Muscle layer of colon (tissue), 2 donors: ENCODE results near the gene ABCC8.

ENCODE experiments used
- H3K27ac ChIP-seq: one replicate; pipeline ENCODE4 v1.7.0; 2013; ENCODE audit warnings: low read depth, mild to moderate bottlenecking, low read length, moderate library complexity
- H3K27me3 ChIP-seq, 2 donors: one replicate each; pipeline ENCODE4 v1.7.0; 2013; ENCODE audit warnings: low read length in 2 of 2, mild to moderate bottlenecking in 2 of 2; ENCODE audit not compliant: insufficient read depth in 2 of 2, control insufficient read depth in 1 of 2
- H3K36me3 ChIP-seq: one replicate; pipeline ENCODE4 v1.7.0; 2013; ENCODE audit warnings: mild to moderate bottlenecking, low read length; ENCODE audit not compliant: insufficient read depth
- H3K4me1 ChIP-seq: one replicate; pipeline ENCODE4 v1.7.0; 2013; ENCODE audit warnings: mild to moderate bottlenecking, low read length; ENCODE audit not compliant: insufficient read depth
- H3K4me3 ChIP-seq, 2 donors: one replicate each; pipeline ENCODE4 v1.7.0; 2013; ENCODE audit warnings: low read length in 2 of 2, low read depth in 1 of 2, mild to moderate bottlenecking in 1 of 2, moderate library complexity in 1 of 2
- H3K9ac ChIP-seq: one replicate; pipeline ENCODE4 v1.7.0; 2013; ENCODE audit warnings: low read length
- H3K9me3 ChIP-seq: one replicate; pipeline ENCODE4 v1.7.0; 2013; ENCODE audit warnings: mild to moderate bottlenecking, low read length
- donor health status: abdominal sarcoma.
- donor health status: Adenocarcinoma of cecum.

Gene ABCC8

DNA sequence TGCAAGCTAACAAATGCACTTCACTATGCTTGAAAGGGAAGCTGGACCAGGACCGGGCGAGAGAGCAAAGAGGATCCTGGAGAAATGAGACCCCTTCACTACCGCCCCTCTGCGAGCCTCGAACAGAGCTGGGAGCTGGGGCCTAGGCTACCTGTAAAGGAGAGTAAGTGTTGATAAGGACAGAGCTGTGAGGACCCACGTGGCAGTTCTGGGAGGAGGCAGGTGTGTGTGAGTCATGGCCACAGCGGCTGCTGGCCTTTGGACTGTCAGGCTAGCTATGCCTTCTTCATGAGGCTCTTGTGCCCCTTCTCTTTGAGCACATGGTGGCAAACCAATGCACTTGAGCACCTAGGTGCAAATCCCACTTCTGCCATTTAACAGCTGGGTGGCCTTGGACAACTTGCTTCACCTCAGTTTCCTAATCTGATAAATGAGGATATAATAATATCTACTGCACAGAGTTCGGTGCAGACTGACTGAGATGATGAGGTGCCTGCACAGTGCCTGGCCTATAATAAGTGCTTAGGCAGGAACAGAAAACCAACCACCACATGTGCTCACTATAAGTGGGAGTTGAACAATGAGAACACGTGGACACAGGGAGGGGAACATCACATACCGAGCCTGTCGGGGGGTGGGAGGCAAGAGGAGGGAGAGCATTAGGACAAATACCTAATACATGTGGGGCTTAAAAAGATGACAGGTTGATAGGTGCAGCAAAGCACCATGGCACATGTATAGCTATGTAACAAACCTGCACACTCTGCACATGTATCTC, 52.9 kb downstream of the ABCC8 start:
- H3K4me1 ChIP-seq: no peaks in the 10 kb centered on the region
- no peaks in the 10 kb centered on the region for H3K9me3 ChIP-seq
- no peak overlapping the region for H3K27ac ChIP-seq
- no peaks in the 10 kb centered on the region for H3K36me3 ChIP-seq
- H3K27me3 ChIP-seq: no peaks in the 10 kb centered on the region
- no peak overlapping the region for H3K9ac ChIP-seq
- H3K4me3 ChIP-seq: no peak overlapping the region

DNA sequence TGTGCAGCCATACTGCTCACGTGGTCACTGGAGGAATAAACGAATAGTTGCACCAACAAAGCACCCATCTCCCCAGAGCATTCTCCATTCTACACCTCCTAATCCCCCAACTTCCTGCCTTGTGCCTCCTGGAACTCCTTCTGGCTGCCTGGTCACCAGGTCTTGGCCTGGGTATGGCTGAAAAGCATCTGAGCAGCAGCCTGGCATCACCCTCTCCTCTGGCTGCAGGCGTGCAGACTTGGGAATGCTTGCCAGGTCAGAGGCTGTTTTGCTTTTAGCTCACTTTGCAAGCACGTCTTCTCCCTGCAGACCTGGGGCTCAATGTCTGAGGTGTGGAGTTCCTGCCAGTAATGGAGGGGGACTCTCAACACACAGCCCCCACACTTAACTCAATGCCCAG, 54.9 kb downstream of the ABCC8 start:
- Histone ChIP-seq H3K27ac (no peak overlapping the region), H3K4me3 (no peak overlapping the region), H3K9me3 (no peaks in the 10 kb centered on the region), H3K4me1 (no peaks in the 10 kb centered on the region), H3K36me3 (no peaks in the 10 kb centered on the region), H3K27me3 (peaks cover 0 to 3% of the 10 kb centered on the region in 2 donors), H3K9ac (no peak overlapping the region)

DNA sequence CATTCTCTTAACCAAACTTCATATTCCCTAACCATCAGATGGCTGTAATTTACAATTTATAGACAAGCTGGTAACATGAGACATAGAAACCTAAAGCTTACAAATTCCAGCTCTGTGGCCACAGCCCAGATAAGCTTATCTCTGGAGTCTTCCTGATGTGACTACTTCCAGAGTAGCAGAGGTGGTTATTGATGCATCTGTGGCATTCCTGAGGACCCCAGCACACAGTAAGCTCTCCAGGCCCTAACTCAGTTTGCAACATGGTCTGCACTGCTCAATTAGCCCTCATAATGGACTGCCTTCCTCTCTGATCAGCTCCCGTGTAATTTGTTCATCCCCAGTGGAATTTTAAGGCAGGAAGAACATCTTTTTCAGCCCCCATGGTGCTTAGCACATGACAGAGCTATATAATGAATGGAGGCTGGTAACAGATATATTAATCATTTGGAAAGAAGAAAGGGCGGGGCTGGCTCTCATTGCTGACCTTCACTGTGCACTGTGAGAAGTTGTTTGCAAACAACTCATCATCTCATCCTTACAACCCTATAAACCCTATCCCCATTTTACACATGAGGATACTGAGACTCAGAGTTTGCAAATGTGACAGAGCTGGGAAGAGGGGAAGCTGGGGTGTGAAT, 58.1 kb downstream of the ABCC8 start:
- H3K27ac ChIP-seq: no peak overlapping the region
- no peaks in the 10 kb centered on the region for H3K36me3 ChIP-seq
- no peaks in the 10 kb centered on the region for H3K9me3 ChIP-seq
- no peak overlapping the region for H3K9ac ChIP-seq
- H3K4me3 ChIP-seq: no peak overlapping the region
- peaks cover 0 to 3% of the 10 kb centered on the region in 2 donors for H3K27me3 ChIP-seq
- no peaks in the 10 kb centered on the region for H3K4me1 ChIP-seq

DNA sequence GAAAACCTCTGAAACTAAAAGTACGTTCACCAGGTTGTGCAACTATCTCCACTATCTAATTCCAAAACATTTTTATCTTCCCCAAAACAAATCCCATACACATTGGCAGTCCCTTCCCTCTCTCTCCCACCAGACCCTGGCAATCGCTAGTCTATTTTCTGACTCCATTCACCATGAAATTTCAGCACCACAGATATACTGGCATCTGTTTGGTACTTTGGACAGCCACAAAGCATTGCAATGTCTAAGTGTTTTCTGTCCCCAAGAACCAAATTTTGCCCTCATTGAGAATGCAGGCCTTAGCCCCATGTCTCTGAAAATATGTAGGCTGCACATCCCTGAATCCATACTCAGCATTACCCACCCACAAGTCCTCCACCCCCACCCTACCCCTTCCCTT, 60.2 kb downstream of the ABCC8 start:
- H3K9me3 ChIP-seq: no peaks in the 10 kb centered on the region
- H3K27me3 ChIP-seq: peaks cover 0 to 3% of the 10 kb centered on the region in 2 donors
- no peak overlapping the region for H3K27ac ChIP-seq

DNA sequence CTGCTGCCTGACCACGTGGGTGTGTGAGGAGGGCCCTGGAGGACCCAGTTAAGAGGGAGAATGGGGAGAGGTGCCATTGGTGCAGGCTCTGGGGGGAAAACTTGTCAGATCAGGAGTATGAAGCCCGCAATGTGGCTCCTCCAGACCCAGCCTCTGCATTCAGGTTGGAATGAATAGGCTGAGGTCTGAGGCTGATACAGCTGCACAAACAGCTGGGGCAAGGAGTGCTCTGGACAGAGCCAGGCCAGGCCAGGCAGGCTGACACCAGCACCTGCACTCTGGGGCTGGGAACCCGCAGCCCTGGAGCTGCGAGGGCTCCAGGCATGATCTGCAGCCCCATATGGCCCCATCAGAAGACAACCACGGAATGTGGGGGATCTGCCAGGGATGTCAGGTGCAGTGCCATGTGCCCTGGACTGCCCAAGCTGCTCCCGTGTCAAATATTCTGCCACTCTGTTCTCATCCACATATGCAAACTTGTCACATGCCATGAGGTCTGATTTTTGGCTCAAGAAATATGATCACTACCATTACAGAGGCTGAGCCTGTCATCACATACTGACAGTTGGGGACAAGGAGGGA, 61.0 kb downstream of the ABCC8 start:
- H3K27ac ChIP-seq: no peak overlapping the region
- H3K4me3 ChIP-seq: no peak overlapping the region
- peaks cover 0 to 3% of the 10 kb centered on the region in 2 donors for H3K27me3 ChIP-seq
- no peaks in the 10 kb centered on the region for H3K36me3 ChIP-seq
- no peaks in the 10 kb centered on the region for H3K9me3 ChIP-seq
- no peaks in the 10 kb centered on the region for H3K4me1 ChIP-seq
- no peak overlapping the region for H3K9ac ChIP-seq

More for the DNA sequence above, 60.2 kb downstream of the ABCC8 start:
- H3K9ac ChIP-seq: no peak overlapping the region
- no peaks in the 10 kb centered on the region for H3K36me3 ChIP-seq
- no peaks in the 10 kb centered on the region for H3K4me1 ChIP-seq
- H3K4me3 ChIP-seq: no peak overlapping the region

GRCh38 chr11:17414992-17415391, 61.7 kb downstream of the ABCC8 start:
- Histone ChIP-seq H3K4me1 (no peaks in the 10 kb centered on the region), H3K27ac (no peak overlapping the region), H3K9ac (no peak overlapping the region), H3K27me3 (peaks cover 0 to 3% of the 10 kb centered on the region in 2 donors), H3K9me3 (no peaks in the 10 kb centered on the region), H3K4me3 (no peak overlapping the region), H3K36me3 (no peaks in the 10 kb centered on the region)

DNA sequence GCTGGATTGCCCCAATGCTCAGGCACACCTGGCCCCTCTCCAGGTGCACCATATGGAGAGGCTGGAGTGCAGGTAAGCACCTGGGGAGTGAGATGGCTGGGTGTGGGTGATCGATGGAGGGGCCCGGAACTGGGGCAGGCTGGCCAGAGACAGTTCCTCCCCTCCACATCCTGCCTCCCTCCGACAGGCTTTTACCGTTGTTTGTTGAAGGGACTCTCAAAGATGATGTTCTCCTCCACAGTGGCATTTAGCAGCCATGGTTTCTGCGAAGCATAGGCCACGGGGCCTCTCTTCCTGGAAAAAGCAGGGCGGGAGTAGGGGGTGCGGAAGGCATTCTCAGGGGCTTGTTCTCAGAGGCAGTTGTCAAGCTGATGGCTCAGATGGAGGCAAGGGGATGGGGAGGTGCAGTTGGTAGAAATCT, 62.3 kb downstream of the ABCC8 start:
- Histone ChIP-seq H3K36me3 (no peaks in the 10 kb centered on the region), H3K9me3 (no peaks in the 10 kb centered on the region), H3K9ac (no peak overlapping the region), H3K27ac (no peak overlapping the region), H3K4me3 (no peak overlapping the region), H3K4me1 (no peaks in the 10 kb centered on the region), H3K27me3 (peaks cover 0 to 3% of the 10 kb centered on the region in 2 donors)

DNA sequence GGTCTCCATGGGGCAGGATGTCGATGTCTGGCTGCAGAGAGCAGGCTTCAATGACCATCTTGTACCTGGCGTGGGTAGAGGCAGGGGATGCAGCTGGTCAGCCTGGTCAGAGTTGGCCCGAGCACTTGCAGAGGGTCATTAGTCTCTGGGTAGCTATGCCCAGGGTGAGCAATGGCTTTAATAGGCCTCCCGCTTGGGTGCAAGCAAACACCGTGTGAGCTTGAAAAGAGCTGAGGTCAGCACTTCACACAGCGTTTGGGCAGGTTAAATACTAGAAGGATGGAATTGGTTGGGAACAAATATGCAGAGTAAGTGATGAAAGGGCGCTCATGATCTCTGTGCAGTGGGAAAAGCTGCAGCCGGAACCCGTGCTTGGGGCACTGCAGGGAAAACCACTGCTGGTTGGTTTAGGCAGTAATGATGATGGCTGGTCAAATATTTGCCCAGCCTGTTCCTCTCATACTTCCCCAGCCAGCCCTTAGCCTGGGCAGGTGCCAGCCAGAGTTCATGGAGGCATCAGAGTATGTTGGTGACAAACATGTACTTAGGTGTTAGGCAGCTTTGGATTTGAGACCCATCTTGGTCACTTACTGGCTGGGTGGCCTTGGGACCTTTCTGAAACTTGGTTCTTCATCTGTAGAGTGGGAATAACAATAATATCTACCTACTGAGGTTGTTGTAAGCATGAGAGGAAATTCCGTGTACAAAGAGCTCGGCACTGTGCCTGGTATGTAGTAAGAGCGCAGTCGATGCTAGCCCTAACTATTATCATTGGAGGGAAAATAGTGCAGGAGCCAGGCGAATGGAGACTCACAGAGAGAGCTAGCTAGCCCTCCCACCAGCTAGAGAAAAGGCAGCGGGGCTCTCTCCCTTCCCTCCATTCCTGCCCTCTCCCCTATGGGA, 63.0 kb downstream of the ABCC8 start:
- Histone ChIP-seq H3K4me1 (no peaks in the 10 kb centered on the region), H3K9ac (no peak overlapping the region), H3K27ac (no peak overlapping the region), H3K4me3 (no peak overlapping the region), H3K36me3 (no peaks in the 10 kb centered on the region), H3K9me3 (no peaks in the 10 kb centered on the region), H3K27me3 (peaks cover 0 to 3% of the 10 kb centered on the region in 2 donors)

DNA sequence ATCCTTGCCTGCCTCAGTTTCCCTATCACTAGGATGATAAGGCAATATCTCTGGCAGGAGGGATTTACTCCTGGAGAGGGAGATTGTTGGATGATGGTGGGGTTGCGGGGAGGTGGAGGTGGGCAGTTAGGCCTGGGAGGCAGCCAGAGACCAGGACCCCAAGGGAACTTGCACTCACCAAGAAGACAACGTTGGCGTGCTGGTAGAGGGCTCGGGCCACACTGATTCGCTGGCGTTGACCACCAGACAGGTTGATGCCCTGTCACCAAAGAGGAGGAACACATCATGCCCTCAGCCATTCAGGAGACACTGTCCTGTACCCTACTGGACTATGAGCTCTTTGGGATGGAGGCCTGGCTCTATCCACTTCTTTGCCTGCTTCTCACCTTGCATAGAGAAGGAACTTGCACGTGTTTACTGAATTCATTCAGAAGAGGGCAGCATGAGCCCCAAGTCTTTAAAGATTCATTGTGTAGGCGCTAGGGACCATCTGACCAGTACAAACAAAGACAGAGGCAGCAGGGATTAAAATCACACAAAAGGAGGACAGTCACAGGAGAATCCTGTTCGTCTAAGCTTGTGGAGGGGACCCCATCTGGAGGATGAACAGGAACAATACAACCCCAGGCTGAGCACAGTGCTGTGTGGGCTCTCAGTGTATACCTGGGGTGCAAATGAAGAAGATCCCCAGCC, 64.0 kb downstream of the ABCC8 start:
- no peaks in the 10 kb centered on the region for H3K36me3 ChIP-seq
- H3K9ac ChIP-seq: no peak overlapping the region
- no peaks in the 10 kb centered on the region for H3K4me1 ChIP-seq
- H3K27ac ChIP-seq: no peak overlapping the region
- H3K4me3 ChIP-seq: no peak overlapping the region
- no peaks in the 10 kb centered on the region for H3K9me3 ChIP-seq
- no peaks in the 10 kb centered on the region for H3K27me3 ChIP-seq

DNA sequence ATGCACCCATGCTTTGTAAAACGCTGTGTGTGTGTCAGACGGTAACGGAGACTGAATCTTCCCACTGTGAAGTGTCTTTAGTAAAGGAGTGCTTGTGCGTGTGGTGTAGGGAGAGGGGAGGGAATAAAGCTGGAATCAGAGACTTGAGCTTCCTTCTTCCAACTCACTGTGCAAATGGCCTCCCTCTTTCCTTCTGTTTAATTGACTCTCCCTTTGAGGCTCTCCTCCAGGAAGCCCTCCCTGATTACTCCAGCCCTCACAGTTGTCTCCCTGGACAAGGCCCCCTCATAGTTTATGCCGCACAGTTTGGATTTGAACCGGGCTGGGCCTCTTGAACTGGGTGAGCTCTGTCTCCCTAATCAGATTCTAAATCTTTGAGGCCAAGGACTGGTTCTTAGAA, 65.2 kb downstream of the ABCC8 start:
- H3K36me3 ChIP-seq: no peaks in the 10 kb centered on the region
- H3K4me1 ChIP-seq: peaks cover under 1% of the 10 kb centered on the region
- H3K27me3 ChIP-seq: no peaks in the 10 kb centered on the region
- H3K27ac ChIP-seq: no peak overlapping the region
- H3K9me3 ChIP-seq: no peaks in the 10 kb centered on the region
- H3K4me3 ChIP-seq: no peak overlapping the region
- no peak overlapping the region for H3K9ac ChIP-seq
